Fibroblast of skin of right biceps (primary cell): ENCODE measurements around the gene TRIOBP.
"Not testable (repeated sequence)": the region's sequence is repeated elsewhere in the genome, so short reads cannot be mapped to it uniquely, and the experiment has no call there.

Experiments used
- DNase-seq: peaks from one replicate; pipeline ENCODE4 v3.0.0-alpha.2; 2013

The TRIOBP gene

DNA sequence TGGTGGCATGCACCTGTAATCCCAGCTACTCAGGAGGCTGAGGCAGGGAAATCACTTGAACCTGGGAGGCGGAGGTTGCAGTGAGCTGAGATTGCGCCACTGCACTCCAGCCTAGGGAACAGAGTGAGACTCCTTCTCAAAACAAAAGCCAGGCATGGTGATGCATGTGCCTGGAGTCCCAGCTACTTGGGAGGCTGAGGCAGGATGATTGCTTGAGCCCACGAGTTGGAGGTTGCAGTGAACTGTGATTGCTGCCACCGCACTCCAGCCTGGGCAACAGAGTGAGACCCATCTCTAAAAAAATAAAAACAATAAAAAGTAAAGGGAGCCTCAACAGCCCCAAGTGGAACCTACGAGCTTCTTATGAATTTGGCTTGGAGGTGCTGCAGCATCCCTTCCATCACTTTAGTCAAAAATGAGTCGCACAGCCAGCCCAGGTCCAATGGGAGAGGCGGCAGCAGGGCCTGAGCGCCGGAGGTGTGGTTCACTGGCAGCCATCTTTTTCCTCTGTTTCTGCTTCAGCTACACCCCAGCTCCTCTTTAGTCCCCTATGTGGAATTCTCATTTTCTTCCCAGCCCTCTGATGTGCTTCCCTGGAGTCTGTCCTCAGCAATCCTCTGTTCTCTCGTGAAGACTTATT is 81.6 kb downstream of the TRIOBP start:
- DNase-seq, result no peak

- DNase-seq, result no peak
Measured at GRCh38 chr22:37781434-37782059, 84.7 kb downstream of the TRIOBP start.

DNA sequence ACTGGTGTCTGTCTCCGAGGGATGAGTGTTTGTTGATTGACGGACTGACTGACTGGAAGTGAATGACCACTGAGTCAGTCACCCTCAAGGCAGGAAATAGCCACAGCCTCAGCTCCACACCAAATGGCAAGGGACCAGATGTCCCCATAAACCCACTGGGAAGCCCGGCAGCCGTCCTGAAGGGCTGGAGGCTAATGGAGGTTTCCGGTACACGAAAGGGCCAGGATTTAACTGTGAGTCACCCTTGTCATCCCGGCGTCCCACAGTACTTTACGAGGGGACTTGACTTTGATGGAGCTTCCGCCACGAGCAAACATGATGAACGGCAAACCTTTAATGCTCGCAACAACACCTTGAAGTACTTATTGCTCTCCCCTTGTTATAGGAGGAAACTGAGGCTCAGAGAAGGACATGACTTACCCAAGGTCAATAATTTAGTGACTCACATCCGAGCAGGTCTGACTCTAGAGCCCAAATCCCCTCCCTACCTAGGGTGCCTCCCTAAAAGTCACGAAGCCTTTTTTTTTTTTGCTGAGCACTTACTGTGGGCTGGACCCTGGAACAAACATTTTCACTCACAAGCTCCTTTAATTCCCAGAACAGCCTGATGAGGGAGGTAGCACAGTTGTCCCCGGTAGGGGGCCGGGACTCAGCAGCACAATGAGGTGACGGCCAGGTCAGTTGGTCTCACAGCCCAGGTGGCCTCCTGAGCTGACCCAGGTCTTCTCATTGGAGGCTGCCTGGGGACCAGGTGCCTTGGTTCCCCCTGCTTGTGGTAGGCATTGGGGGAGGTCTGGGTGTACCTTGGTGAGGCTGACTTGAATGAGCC is 85.7 kb downstream of the TRIOBP start:
- peak; percentile 51 for DNase-seq

DNA sequence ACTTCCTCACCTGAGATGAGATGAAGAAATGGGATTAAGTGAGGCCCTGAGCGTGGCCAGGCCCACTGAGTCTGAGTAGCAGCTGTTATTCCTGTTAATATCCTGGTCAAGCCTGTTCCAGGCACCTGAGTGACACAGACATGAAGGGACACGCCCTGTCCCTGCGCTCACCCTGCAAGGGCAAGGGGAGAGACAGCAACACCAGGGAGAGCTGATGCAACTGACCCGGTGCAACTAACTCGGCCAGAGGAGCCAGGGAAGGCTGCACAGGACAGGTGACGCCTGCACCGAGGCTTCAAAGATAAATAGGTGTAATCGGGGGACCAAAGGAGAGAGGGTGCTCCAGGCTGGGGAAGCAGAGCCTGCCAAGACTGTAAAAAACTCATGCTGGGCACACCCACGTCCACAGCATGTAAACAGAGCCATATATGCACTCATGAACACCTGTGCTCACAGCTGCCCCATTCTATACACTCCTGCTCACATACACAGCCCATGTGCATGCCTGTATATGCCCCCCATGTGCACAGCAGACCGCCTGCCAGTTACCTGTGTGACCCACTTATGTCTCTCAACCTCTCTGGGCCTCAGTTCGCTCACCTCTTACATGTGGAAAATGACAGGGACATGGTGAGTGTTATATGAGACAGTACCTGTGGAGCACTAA is 88.1 kb downstream of the TRIOBP start:
- no peak for DNase-seq

- no peak for DNase-seq
Measured at GRCh38 chr22:37790234-37790633, 93.4 kb downstream of the TRIOBP start.

DNA sequence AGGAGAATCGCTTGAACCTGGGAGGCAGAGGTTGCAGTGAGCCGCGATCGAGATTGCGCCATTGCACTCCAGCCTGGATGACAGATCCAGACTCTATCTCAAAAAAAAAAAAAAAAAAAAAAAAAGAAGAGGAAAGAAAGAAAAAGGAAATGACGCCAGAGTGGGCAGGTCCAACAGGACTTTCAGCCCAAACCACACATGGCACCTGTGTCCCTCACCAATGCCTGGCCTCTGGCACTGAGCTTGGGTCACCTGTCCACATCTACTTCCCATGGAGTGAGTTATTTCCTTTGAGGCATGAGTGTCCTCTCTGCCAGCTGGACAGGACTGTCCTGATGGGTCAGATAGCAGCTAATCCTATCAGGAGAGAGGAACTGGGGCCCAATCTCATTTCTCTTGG is 95.6 kb downstream of the TRIOBP start:
- no peak for DNase-seq

DNA sequence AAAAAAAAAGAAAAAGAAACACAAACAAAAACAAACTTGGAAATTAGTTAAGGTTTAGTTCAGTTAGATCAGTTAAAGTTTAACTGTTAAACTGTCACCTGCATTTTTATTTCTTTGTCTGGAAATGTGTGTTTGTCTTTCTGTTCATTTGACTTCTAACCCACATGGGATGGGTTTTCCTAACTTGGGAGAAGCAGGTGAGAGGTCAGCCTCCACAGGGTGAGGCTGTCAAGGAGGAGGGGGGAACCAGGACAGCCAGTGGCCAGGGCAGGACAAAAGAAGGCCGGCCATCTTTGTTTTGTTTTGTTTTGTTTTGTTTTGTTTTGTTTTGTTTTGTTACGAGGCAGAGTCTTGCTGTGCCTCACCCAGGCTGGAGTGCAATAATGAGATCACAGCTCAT is 97.5 kb downstream of the TRIOBP start:
- DNase-seq, result no peak

DNA sequence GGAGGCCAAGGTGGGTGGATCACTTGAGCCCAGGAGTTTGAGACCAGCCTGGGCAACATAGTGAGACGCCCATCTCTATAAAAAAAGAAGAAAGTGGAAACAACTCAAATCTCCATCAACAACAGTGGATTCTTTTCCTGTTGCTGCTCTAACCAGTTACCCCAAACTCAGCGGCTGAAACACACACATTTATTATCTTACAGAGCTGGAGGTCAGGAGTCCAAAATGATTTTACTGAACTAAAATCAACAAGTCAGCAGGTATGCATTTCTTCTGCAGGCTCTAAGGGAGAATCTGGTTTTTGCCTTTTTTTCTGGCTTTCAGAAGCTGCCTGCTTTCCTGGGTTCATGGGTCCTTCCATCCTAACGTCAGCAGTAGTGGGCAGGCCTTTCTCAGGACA is 99.2 kb downstream of the TRIOBP start:
- DNase-seq, result no peak

GRCh38 chr22:37797259-37797658 is 100.4 kb downstream of the TRIOBP start:
- not testable (repeated sequence) for DNase-seq

DNA sequence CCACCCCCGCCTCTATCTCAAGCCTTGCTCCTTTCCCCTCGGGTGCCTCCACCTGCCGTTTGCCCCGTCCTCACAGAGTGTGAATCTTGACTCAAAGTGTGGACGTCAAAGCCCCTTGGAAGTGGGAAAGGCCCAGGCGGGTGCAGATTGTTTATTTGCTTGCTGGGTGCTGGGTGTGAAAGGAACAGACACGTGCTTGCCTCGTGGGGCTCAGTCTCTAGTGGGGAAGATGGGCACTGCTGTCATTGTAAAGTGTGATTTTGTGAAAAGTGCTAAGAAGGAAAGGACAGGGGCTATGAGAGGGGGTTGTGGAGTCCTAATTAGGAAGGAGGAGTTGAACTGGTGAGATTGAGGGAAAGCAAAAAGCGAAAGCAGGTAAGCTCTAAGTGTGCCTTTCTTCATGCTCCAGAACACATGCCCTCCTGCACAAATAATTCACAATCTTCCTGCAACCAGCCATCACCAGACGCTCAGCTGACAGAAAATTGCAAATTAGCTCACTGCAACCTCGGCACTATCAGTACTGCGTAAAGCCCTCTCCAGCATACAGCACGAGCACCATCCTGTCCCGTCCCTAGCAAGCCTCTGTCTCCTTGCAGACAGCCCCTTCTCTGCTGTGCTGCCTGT is 101.1 kb downstream of the TRIOBP start:
- DNase-seq, result no peak

DNA sequence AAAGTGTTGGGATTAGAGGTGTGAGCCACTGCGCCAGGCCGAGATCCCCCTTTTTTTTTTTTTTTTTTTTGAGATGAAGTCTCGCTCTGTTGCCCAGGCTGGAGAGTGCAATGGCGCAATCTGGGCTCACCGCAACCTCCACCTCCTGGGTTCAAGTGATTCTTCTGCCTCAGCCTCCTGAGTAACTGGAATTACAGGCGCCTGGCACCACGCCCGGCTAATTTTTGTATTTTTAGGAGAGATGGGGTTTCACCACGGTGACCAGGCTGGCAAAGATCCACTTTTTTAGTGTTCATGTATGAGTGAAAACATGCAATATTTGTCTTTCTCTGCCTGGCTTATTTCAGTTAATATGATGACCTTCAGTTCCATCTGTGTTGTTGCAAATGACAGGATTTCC is 103.1 kb downstream of the TRIOBP start:
- DNase-seq, result not testable (repeated sequence)

- no peak for DNase-seq
Measured at GRCh38 chr22:37801946-37802309, 105.1 kb downstream of the TRIOBP start.

DNA sequence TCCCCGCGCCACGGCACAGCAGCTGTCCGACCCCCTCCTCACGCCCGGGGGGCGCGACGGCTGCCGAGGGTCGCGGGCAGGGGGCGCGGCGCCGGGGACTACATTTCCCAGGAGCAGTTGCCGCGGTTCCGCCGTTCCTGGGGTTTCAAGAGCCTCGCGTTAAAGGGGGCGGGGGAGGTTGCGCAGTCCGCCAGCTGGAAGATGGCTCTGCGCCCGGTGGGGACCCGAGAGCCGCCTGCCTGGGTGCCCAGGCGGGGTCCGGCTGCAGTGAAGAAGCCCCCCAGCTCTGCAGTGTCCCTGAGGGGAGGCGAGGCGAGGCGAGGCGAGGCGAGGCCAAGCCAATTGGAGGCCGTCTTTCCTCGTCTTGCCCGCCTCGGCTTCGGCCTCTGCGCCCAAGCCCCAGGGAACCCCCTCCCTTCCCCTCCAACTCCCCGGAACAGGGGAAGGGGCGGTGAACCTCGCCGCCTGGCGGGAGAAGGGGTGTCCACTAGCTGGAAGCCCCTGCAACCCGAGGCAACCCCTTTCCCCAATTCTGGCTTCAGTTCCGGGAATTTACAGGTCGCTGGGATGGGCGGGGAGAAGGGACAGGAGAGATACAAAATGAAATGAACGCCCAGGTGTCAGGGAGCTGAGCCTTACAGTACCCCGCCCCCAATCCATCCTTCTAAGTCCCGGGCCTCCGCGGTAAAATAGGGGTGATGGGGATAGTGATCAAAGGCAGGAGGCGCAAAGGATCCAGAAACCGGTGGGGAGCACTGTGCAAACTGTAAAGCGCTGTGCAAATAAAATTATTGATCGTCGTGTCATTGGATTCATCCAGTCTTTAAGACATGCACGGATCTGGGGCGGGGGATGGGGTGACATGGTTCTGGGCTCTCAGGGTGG is 105.7 kb downstream of the TRIOBP start:
- DNase-seq, result peak; percentile 53

- no peak for DNase-seq
Measured at GRCh38 chr22:37803195-37803638, 106.4 kb downstream of the TRIOBP start.

DNA sequence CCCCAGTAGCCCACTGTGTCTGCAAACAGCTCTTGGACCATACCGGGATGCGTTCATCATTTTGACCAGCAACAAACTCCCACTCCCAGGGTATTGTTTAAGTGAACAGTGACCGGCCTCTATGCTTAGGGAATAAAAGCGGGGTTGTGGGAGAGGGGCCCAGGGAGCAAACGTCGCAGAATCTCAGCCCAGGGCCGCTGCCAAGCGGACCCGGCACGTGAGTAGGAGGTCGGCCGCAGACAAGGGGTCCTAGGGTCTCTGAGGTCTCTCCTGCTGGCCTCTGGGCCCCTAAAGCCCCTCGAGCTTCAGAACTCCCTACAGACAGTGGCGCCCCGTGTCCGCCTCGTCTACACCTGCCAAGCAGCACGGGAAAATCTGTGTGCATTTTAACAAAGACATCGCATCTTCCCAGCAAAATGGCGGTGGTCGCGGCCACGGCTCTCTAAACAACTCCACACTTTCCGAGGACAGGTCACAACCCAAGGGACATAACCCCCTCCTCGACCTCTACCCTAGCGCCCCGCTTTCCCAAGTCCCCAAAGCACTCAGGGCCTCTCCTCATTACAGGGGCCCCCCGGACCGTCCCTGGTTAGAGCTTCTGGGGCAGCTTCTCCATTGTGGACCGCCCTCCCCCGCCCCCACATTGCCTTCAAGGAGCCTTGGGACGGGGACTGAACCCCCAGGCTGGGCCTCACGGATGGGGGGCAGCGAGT is 106.9 kb downstream of the TRIOBP start:
- no peak for DNase-seq

DNA sequence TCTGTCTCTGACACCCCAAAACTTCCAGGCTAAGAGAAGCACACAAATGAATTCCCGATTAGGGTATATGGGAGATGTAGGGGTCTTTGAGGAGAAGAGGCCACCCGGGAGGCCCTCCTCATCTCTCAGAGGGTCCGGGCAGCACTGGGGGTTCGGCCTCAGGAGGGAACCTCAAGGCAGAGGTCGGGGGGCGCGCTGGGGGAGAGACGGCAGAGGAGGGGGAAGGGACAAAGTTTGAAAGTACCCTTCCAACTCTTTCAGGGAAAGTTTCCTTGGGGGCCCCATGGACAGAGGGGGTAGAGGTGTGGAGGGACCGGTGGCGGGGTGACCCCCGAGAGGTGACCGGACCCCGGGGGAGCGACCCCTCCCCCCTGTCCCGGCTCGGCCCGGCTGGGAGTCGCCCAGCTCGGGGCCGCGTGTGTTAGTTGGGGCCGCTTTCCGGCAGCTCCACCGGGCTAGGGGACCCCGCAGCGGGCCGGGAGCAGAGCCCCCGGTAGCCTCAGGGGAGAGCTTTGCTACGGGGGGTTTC is 107.6 kb downstream of the TRIOBP start:
- no peak for DNase-seq

GRCh38 chr22:37804881-37805809 is 108.3 kb downstream of the TRIOBP start:
- peak; percentile 88 for DNase-seq

- no peak for DNase-seq
Measured at GRCh38 chr22:37805810-37806277, 109.0 kb downstream of the TRIOBP start.
